Transverse colon (tissue), 4 donors: ENCODE measurements around the gene ADAM23.

Source experiments
- EP300 ChIP-seq: sonication (generic); formaldehyde crosslinking; IDR thresholded peaks from one replicate; pipeline ENCODE4 v1.6.1; 2017; ENCODE audit warnings: antibody characterized with exemption, low read depth
- POLR2A ChIP-seq: fragments of 450-650 bp; IDR thresholded peaks from one replicate; pipeline ENCODE4 v1.6.1; 2016; ENCODE audit warnings: antibody characterized with exemption, mild to moderate bottlenecking, moderate library complexity
- POLR2AphosphoS5 ChIP-seq, 3 donors: sonication (generic); formaldehyde crosslinking; IDR thresholded peaks; one replicate each; pipeline ENCODE4 v1.6.1; 2016; ENCODE audit warnings: antibody characterized with exemption in 3 of 3
- TF ChIP-seq, protein P1 (sequence below), 5 experiments: fragments of 200-600 bp in 3 of 5; fragments of 450-650 bp in 2 of 5; sonication (generic) in 3 of 5; IDR thresholded peaks; 1 replicate in 2 of 5; 2 replicates in 3 of 5; pipeline ENCODE4 v1.5.1; 2016 to 2017; ENCODE audit warnings: antibody characterized with exemption in 5 of 5, inconsistent platforms in 3 of 5, mild to moderate bottlenecking in 2 of 5, moderate library complexity in 1 of 5

DNA sequence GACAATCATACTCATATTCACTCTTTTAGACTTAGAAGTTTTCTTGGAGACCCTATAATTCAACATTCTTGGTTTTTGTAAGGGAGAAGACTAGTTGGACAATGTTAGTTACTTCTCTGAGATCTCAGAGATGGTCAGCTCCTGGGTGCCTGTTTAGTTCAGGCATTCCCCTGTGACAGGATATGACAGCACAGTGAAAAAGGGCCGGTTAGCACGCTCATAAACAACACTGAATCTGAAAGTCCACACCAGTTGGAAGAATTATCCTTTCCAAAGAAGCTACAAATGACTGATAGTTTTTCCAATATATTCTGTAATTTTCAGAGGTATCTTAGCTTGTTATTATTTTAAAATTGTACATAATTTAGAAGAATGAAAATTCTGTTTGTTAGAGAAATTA lies 75.7 kb downstream of the ADAM23 start:
- TF ChIP-seq, protein P1, sequence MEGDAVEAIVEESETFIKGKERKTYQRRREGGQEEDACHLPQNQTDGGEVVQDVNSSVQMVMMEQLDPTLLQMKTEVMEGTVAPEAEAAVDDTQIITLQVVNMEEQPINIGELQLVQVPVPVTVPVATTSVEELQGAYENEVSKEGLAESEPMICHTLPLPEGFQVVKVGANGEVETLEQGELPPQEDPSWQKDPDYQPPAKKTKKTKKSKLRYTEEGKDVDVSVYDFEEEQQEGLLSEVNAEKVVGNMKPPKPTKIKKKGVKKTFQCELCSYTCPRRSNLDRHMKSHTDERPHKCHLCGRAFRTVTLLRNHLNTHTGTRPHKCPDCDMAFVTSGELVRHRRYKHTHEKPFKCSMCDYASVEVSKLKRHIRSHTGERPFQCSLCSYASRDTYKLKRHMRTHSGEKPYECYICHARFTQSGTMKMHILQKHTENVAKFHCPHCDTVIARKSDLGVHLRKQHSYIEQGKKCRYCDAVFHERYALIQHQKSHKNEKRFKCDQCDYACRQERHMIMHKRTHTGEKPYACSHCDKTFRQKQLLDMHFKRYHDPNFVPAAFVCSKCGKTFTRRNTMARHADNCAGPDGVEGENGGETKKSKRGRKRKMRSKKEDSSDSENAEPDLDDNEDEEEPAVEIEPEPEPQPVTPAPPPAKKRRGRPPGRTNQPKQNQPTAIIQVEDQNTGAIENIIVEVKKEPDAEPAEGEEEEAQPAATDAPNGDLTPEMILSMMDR (IDR thresholded peaks at IDR 0.05): no peak
- TF ChIP-seq POLR2A: no peak
- no peak for TF ChIP-seq EP300
- no peak for TF ChIP-seq POLR2AphosphoS5 (IDR thresholded peaks at IDR 0.05)
